Heart left ventricle (tissue), 16 donors: Measurements from ENCODE around the gene MBP. TPM values are rescaled to one million over a fixed set of nuclear protein-coding genes. Genes with fewer than 3 reads are reported as not detected.

Experiments
- ATAC-seq, 4 donors: fragments of 200-7000 bp; cut with Tn5 transposase; one replicate each; pipeline ENCODE4 v1.9.1; 2020 to 2022; ENCODE audit warnings: moderate library complexity in 4 of 4, mild to moderate bottlenecking in 3 of 4, moderate number of reproducible peaks in 1 of 4
- DNase-seq, 5 donors: peaks; one replicate each; pipeline ENCODE4 v3.0.0-alpha.2; 2020
- H3K27ac ChIP-seq, 12 donors: fragments of 200-600 bp; sonication (generic) in 4 of 12; one replicate each; pipeline versions ENCODE4 v1.5.0 to v1.8.0; 2016 to 2022; ENCODE audit warnings: mild to moderate bottlenecking in 2 of 12
- H3K27me3 ChIP-seq, 9 donors: fragments of 200-600 bp; sonication (generic) in 2 of 9; one replicate each; pipeline versions ENCODE4 v1.5.1 to v1.8.0; 2016 to 2022; ENCODE audit warnings: mild to moderate bottlenecking in 3 of 9
- H3K36me3 ChIP-seq, 9 donors: fragments of 200-600 bp; sonication (generic) in 2 of 9; one replicate each; pipeline versions ENCODE4 v1.5.0 to v1.8.0; 2018 to 2022; ENCODE audit warnings: mild to moderate bottlenecking in 2 of 9
- H3K4me1 ChIP-seq, 12 donors: fragments of 200-600 bp; sonication (generic) in 4 of 12; one replicate each; pipeline versions ENCODE4 v1.5.0 to v1.8.0; 2016 to 2022; ENCODE audit warnings: mild to moderate bottlenecking in 3 of 12
- H3K4me3 ChIP-seq, 12 donors: fragments of 200-600 bp; sonication (generic) in 4 of 12; one replicate each; pipeline versions ENCODE4 v1.5.0 to v1.8.0; 2017 to 2022; ENCODE audit warnings: mild to moderate bottlenecking in 9 of 12, moderate library complexity in 4 of 12
- H3K9me3 ChIP-seq, 12 donors: fragments of 200-600 bp; sonication (generic) in 4 of 12; one replicate each; pipeline versions ENCODE4 v1.5.0 to v1.8.0; 2016 to 2022; ENCODE audit warnings: mild to moderate bottlenecking in 1 of 12
- POLR2A ChIP-seq, 2 donors: fragments of 450-650 bp; IDR thresholded peaks; one replicate each; pipeline ENCODE4 v1.6.1; 2017; ENCODE audit warnings: antibody characterized with exemption in 2 of 2, mild to moderate bottlenecking in 2 of 2, moderate library complexity in 2 of 2
- WGBS, 4 donors: extraction: QIAGEN DNeasy Blood & Tissue Kit in 2 of 4; methylation state at CpG; one replicate each; pipeline versions ENCODE4 v1.1.5 to v1.1.7; 2013 to 2018; 5-methylcytosine and 5-hydroxymethylcytosine counted together
- intact Hi-C, 10 donors: fragments of 100-400 bp; cut with DNase I; formaldehyde crosslinking; loops; one replicate each; pipeline versions ENCODE4 v1.11.1 to v1.14.2; 2022
- polyA plus RNA-seq, 2 donors: library from polyadenylated mRNA; stranded (reverse); fragments of 200-250 nt; gene quantifications; one replicate each; pipeline ENCODE4 v1.2.3, GENCODE V29; 2013
- total RNA-seq, 9 donors: library from RNA; depleted of rRNA in 2 of 9; stranded (reverse); fragments of >200 nt in 2 of 9; fragmentation: NEBNext Ultra II Directional in 3 of 9; extraction: Animal tissue kit (Norgen Biotek cat#: 25700) in 3 of 9; gene quantifications; one replicate each; pipeline versions ENCODE4 v1.1.0 to v1.2.4, GENCODE V29; 2016 to 2023
- TF ChIP-seq, protein P1 (sequence below), 12 donors: fragments of 200-600 bp; sonication (generic) in 4 of 12; IDR thresholded peaks; one replicate each; pipeline versions ENCODE4 v1.5.0 to v1.8.0; 2018 to 2022; ENCODE audit warnings: antibody characterized with exemption in 12 of 12, mild to moderate bottlenecking in 5 of 12
- donor health status: ischemic (EF 13 %, LVEDD 7.1; RV severe dilation, severe dysfunction).
- donor health status: healthy with polysubstance abuse.
- donor health status: DM: no; HTN: yes; CAD: no.
- donor health status: DM: no; HTN: no; CAD: no.
- donor health status: ischemic (EF 25% LVEDD 6.9; RV normal size, moderate dysfunction).
- donor health status: ischemic (EF 25% LVEDD 5.7; RV mildly dilated, moderate dysfunction).
- donor health status: healthy.
- donor health status: DM: yes; HTN: yes; CAD: no.
- donor health status: ischemic (EF 35%, LVEDD 5.7; RV mildly dilated, moderate dysfunction).
- donor health status: nonischemic (EF 11% LVEDD 7.7; RV severe dilation, severe dysfunction).
- donor health status: DM: yes; HTN: yes; CAD: no.
- donor health status: PGD.
- donor health status: ischemic (EF 29% LVEDD 5.4; RV normal size, mild dysfunction).
- donor health status: nonischemic (EF 23%, LVEDD 6.1; RV moderate dilation, normal function).

The MBP gene
- total and polyA plus RNA-seq, 11 donors: 7.7 to 93.0 (median 31.8) TPM

DNA sequence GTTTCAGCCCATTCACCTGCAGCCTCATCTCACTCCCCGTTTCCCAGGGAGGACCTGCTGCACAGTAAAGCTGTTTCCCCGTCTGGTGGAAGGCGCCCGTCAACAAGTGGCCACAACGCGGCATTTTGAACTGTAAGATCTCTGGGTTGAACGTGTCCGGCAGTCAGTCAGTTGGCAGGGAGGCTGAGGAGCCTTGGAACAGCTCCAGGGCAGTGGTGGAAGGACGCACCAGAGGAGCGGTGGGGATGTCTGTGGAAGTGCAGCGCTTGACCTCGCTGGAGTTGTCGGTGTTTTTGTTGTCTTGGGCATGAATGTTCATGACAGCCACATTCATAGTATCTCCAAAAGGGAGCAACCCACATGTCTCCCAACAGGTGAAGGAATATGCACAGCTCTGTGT, 31.4 kb upstream of the MBP start:
- no peak for TF ChIP-seq POLR2A (IDR thresholded peaks at IDR 0.05)
- TF ChIP-seq, protein P1, sequence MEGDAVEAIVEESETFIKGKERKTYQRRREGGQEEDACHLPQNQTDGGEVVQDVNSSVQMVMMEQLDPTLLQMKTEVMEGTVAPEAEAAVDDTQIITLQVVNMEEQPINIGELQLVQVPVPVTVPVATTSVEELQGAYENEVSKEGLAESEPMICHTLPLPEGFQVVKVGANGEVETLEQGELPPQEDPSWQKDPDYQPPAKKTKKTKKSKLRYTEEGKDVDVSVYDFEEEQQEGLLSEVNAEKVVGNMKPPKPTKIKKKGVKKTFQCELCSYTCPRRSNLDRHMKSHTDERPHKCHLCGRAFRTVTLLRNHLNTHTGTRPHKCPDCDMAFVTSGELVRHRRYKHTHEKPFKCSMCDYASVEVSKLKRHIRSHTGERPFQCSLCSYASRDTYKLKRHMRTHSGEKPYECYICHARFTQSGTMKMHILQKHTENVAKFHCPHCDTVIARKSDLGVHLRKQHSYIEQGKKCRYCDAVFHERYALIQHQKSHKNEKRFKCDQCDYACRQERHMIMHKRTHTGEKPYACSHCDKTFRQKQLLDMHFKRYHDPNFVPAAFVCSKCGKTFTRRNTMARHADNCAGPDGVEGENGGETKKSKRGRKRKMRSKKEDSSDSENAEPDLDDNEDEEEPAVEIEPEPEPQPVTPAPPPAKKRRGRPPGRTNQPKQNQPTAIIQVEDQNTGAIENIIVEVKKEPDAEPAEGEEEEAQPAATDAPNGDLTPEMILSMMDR (IDR thresholded peaks at IDR 0.05): no peak
- H3K9me3 ChIP-seq: no peaks in the 10 kb centered on the region
- H3K4me3 ChIP-seq: no peak overlapping the region
- ATAC-seq (no peak), DNase-seq (no peak)
- H3K27me3 ChIP-seq: peaks cover 0 to 17% (median 0%) of the 10 kb centered on the region in 9 donors
- intact Hi-C loops: no loop called here
- no peaks in the 10 kb centered on the region for H3K36me3 ChIP-seq
- 83 to 88% (median 85%) methylated on average over 13 of the region's 13 CpGs for WGBS, 4 donors
- peaks cover 0 to 21% (median 0%) of the 10 kb centered on the region in 12 donors for H3K4me1 ChIP-seq
- H3K27ac ChIP-seq: no peak overlapping the region

DNA sequence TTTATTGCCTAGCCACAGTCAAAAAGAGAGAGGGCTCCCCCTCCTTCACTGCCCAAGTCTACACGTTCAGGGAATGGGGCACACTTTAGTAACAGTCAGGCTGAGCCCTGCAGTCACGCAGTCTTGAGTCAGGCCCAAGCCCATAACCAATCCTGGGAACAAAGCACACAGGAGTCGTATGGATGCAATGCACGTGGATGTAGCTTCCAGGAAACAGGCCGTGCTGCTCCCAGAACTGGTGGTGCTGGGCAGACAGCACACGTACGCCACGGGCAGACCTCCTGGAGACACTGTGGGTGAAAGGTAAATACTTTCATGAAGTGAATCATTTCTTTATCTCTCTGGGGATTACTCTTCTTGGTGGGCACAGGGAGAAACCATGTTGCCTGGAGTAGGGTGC, 30.0 kb upstream of the MBP start:
- 76 to 88% (median 80%) methylated on average over 6 to 8 of the region's 8 CpGs for WGBS, 4 donors
- H3K27ac ChIP-seq: no peak overlapping the region
- intact Hi-C loops: no loop called here
- H3K36me3 ChIP-seq: no peaks in the 10 kb centered on the region
- H3K4me1 ChIP-seq: peaks cover 0 to 21% (median 0%) of the 10 kb centered on the region in 12 donors
- DNase-seq (no peak), ATAC-seq (no peak)
- no peaks in the 10 kb centered on the region for H3K9me3 ChIP-seq
- peaks cover 0 to 17% (median 0%) of the 10 kb centered on the region in 9 donors for H3K27me3 ChIP-seq
- no peak overlapping the region for H3K4me3 ChIP-seq
- TF ChIP-seq, protein P1 (IDR thresholded peaks at IDR 0.05): no peak
- TF ChIP-seq POLR2A (IDR thresholded peaks at IDR 0.05): no peak

DNA sequence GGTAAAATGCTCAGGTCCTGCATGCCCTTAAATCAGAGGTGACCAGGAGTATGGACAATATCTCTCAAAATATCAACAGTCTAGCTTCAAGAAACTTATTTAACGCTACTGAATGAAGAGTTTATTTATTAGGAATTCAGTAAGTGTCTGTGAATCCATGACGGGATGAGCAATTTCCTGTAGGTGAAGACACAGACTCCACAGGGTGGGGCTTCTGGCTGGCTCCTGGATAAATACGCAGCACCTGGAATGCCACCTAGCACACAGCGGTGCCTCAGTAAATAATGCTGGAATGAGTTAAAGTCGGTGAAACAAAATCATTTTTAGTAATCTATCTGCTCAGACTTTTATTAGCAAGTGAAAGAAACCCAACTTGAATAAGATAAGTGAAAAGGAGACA, 29.4 kb upstream of the MBP start:
- intact Hi-C loops: no loop called here
- Histone ChIP-seq H3K4me3 (no peak overlapping the region), H3K27me3 (peaks cover 0 to 17% (median 0%) of the 10 kb centered on the region in 9 donors), H3K36me3 (no peaks in the 10 kb centered on the region), H3K9me3 (no peaks in the 10 kb centered on the region), H3K27ac (no peak overlapping the region), H3K4me1 (peaks cover 0 to 21% (median 0%) of the 10 kb centered on the region in 12 donors)
- no peak for ATAC-seq
- TF ChIP-seq, protein P1 (IDR thresholded peaks at IDR 0.05): no peak
- no peak for TF ChIP-seq POLR2A (IDR thresholded peaks at IDR 0.05)
- no peak for DNase-seq
- 62 to 77% (median 69%) methylated on average over 5 of the region's 5 CpGs for WGBS, 4 donors

DNA sequence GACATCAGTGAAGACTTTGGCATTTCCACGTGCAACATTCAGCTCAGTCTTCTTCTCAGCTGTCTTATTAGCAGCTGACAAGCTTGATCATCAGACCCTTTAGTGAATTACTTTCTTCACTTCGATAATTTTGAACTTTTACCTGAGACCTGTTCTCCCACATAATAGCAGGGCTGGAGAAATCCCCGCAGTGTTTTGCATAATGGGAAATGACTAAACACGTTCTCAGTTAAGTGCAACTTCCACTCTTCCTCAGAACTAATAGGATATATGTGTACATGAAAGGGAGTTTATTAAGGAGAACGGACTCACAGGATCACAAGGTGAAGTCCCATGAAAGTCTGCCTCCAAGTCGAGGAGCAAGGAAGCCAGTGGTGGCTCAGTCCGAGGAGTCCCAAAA, 28.8 kb upstream of the MBP start:
- Histone ChIP-seq H3K4me3 (no peak overlapping the region), H3K27me3 (peaks cover 0 to 17% (median 0%) of the 10 kb centered on the region in 9 donors), H3K27ac (no peak overlapping the region), H3K4me1 (peaks cover 0 to 21% (median 0%) of the 10 kb centered on the region in 12 donors), H3K36me3 (no peaks in the 10 kb centered on the region), H3K9me3 (no peaks in the 10 kb centered on the region)
- DNase-seq (no peak), ATAC-seq (no peak)
- intact Hi-C loops: no loop called here
- WGBS, 4 donors: 70 to 76% (median 75%) methylated on average over 7 of the region's 7 CpGs
- TF ChIP-seq POLR2A (IDR thresholded peaks at IDR 0.05): no peak
- TF ChIP-seq, protein P1 (IDR thresholded peaks at IDR 0.05): no peak
